Measurements from ENCODE around the gene ZNF536.

- TF ChIP-seq CTCF (IDR thresholded peaks at IDR 0.05; ENCODE audit: low read depth, low read length) = no peak
- no peak for TF ChIP-seq EZH2phosphoT487 (IDR thresholded peaks at IDR 0.05; ENCODE audit: low read depth)
Observed at GRCh38 chr19:30367421-30367820, 4.8 kb upstream of the ZNF536 start.

Measured in OCI-LY3 (cell line).